Psoas muscle (tissue), 8 donors: Measurements from ENCODE around the gene ASTN2. TPM values are rescaled to one million over a fixed set of nuclear protein-coding genes. Genes with fewer than 3 reads are reported as not detected.

ENCODE experiments used
- ATAC-seq, 4 donors: fragments of 200-7000 bp; cut with Tn5 transposase; one replicate each; pipeline ENCODE4 v1.9.1; 2020; ENCODE audit warnings: moderate library complexity in 3 of 4, mild to moderate bottlenecking in 2 of 4
- DNase-seq, 2 donors: peaks; one replicate each; pipeline ENCODE4 v3.0.0-alpha.2; 2020
- H3K27ac ChIP-seq: fragments of 200-600 bp; one replicate; pipeline ENCODE4 v1.8.0; 2022
- H3K27me3 ChIP-seq, 3 donors: fragments of 200-600 bp in 1 of 3; one replicate each; pipeline versions ENCODE4 v1.6.1 to v1.8.0; 2013 to 2022; ENCODE audit warnings: low read length in 2 of 3, mild to moderate bottlenecking in 2 of 3, moderate library complexity in 1 of 3; ENCODE audit not compliant: insufficient read depth in 3 of 3
- H3K36me3 ChIP-seq, 2 donors: fragments of 200-600 bp in 1 of 2; one replicate each; pipeline versions ENCODE4 v1.6.1 to v1.8.0; 2013 to 2022; ENCODE audit warnings: low read depth in 1 of 2, mild to moderate bottlenecking in 1 of 2, moderate library complexity in 1 of 2; ENCODE audit not compliant: insufficient read depth in 1 of 2
- H3K4me1 ChIP-seq: fragments of 200-600 bp; one replicate; pipeline ENCODE4 v1.8.0; 2022
- H3K4me3 ChIP-seq: fragments of 200-600 bp; one replicate; pipeline ENCODE4 v1.8.0; 2022; ENCODE audit warnings: mild to moderate bottlenecking
- H3K9me3 ChIP-seq: fragments of 200-600 bp; one replicate; pipeline ENCODE4 v1.8.0; 2022
- CTCF ChIP-seq: fragments of 200-600 bp; IDR thresholded peaks from one replicate; pipeline ENCODE4 v1.8.0; 2022; ENCODE audit warnings: antibody characterized with exemption
- WGBS, 3 donors: extraction: QIAGEN DNeasy Blood & Tissue Kit; methylation state at CpG; one replicate each; pipeline versions ENCODE4 v1.1.6 to v1.1.7; 2013; 5-methylcytosine and 5-hydroxymethylcytosine counted together
- intact Hi-C, 2 donors: fragments of 100-400 bp; cut with DNase I; formaldehyde crosslinking; loops; one replicate each; pipeline versions ENCODE4 v1.11.0 to v1.14.2; 2022
- polyA plus RNA-seq, 3 donors: library from polyadenylated mRNA; stranded (reverse); fragments of 200-250 nt; gene quantifications; one replicate each; pipeline ENCODE4 v1.2.3, GENCODE V29; 2013
- total RNA-seq, 4 donors: library from RNA; stranded (reverse); fragmentation: NEBNext Ultra II Directional in 2 of 4; extraction: Animal tissue kit (Norgen Biotek cat#: 25700) in 2 of 4; gene quantifications; one replicate each; pipeline versions ENCODE4 v1.2.1 to v1.2.4, GENCODE V29; 2021 to 2023
- donor health status: healthy with polysubstance abuse.
- donor health status: DM: no; HTN: no; CAD: no; lungs with moderate emphysema.
- donor health status: Bipolar disorder and iron deficiency.
- donor health status: healthy.
- donor health status: DM: yes; HTN: yes; CAD: no.
- donor health status: DM: no; HTN: no; CAD: no.
- donor health status: DM: no; HTN: no; CAD: no.
- donor health status: DM: yes; HTN: yes; CAD: no.

The ASTN2 gene
- total and polyA plus RNA-seq, 7 donors, result 2.0 to 10.3 (median 3.3) TPM

- H3K4me1 ChIP-seq, result no peaks in the 10 kb centered on the region
Measured at GRCh38 chr9:116453785-116454184, 961.1 kb downstream of the ASTN2 start.

GRCh38 chr9:116452634-116453033 lies 962.2 kb downstream of the ASTN2 start:
- Histone ChIP-seq H3K4me3 (no peak overlapping the region), H3K9me3 (peaks cover 14% of the 10 kb centered on the region), H3K4me1 (no peaks in the 10 kb centered on the region), H3K27ac (no peak overlapping the region), H3K27me3 (no peaks in the 10 kb centered on the region), H3K36me3 (no peaks in the 10 kb centered on the region)
- intact Hi-C loops, result no loop called here
- ATAC-seq (no peak), DNase-seq (no peak)
- TF ChIP-seq CTCF, result no peak

More at GRCh38 chr9:116453785-116454184, 961.1 kb downstream of the ASTN2 start:
- WGBS, 3 donors, result 93 to 98% (median 96%) methylated on average over 1 of the region's 1 CpG
- intact Hi-C loops, result no loop called here
- Histone ChIP-seq H3K27me3 (no peaks in the 10 kb centered on the region), H3K4me3 (no peak overlapping the region), H3K27ac (no peak overlapping the region), H3K36me3 (no peaks in the 10 kb centered on the region), H3K9me3 (peaks cover 15% of the 10 kb centered on the region)
- TF ChIP-seq CTCF, result no peak
- DNase-seq (no peak), ATAC-seq (no peak)

GRCh38 chr9:116452227-116452626 lies 962.6 kb downstream of the ASTN2 start:
- intact Hi-C loops, result no loop called here
- TF ChIP-seq CTCF, result no peak
- Histone ChIP-seq H3K9me3 (peaks cover 10% of the 10 kb centered on the region), H3K27me3 (no peaks in the 10 kb centered on the region), H3K36me3 (no peaks in the 10 kb centered on the region), H3K4me3 (no peak overlapping the region), H3K27ac (no peak overlapping the region), H3K4me1 (no peaks in the 10 kb centered on the region)
- ATAC-seq (no peak), DNase-seq (no peak)
- WGBS, 3 donors, result 90 to 97% (median 92%) methylated on average over 1 of the region's 1 CpG

- Histone ChIP-seq H3K27ac (no peak overlapping the region), H3K4me1 (no peaks in the 10 kb centered on the region), H3K9me3 (peaks cover 6% of the 10 kb centered on the region), H3K4me3 (no peak overlapping the region), H3K36me3 (no peaks in the 10 kb centered on the region), H3K27me3 (no peaks in the 10 kb centered on the region)
- WGBS, 3 donors, result 91 to 97% (median 92%) methylated on average over 2 of the region's 2 CpGs
- no peak for DNase-seq
- no peak for ATAC-seq
- TF ChIP-seq CTCF, result no peak
- intact Hi-C loops, result no loop called here
Measured at GRCh38 chr9:116451500-116452115, 963.2 kb downstream of the ASTN2 start.
